ENCODE data around the gene SKIC3.

DNA sequence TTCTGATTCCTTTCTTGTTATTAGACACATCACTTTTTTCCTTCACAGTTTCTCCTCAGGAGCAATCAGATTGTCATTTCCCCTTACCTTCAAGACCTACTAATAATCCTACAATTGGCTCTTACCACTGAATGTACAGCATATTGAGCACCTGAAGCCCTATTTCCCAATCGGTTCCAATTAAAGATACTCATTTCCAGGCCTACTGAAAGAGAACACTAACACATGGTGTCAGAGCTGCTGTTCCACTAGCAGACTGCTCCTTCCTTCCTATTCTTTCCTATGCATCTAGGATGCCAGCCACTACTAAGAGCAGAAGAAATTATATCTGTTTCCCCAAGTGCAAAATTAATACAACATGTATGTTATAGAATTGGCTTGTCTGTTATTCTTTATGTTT is 34.6 kb downstream of the SKIC3 start:
- TF ChIP-seq, protein P1, sequence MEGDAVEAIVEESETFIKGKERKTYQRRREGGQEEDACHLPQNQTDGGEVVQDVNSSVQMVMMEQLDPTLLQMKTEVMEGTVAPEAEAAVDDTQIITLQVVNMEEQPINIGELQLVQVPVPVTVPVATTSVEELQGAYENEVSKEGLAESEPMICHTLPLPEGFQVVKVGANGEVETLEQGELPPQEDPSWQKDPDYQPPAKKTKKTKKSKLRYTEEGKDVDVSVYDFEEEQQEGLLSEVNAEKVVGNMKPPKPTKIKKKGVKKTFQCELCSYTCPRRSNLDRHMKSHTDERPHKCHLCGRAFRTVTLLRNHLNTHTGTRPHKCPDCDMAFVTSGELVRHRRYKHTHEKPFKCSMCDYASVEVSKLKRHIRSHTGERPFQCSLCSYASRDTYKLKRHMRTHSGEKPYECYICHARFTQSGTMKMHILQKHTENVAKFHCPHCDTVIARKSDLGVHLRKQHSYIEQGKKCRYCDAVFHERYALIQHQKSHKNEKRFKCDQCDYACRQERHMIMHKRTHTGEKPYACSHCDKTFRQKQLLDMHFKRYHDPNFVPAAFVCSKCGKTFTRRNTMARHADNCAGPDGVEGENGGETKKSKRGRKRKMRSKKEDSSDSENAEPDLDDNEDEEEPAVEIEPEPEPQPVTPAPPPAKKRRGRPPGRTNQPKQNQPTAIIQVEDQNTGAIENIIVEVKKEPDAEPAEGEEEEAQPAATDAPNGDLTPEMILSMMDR (IDR thresholded peaks at IDR 0.05): no peak
- TF ChIP-seq POLR2A (IDR thresholded peaks at IDR 0.05): no peak
